GM12875 (cell line): Measurements from ENCODE around the gene BEX1.

Experiments used
- H3K4me3 ChIP-seq: one replicate; pipeline ENCODE4 v1.5.1; 2011; ENCODE audit warnings: low read depth, low read length, control low read depth
- CTCF ChIP-seq: IDR thresholded peaks from 2 replicates; pipeline ENCODE4 v1.5.1; 2011; ENCODE audit warnings: low read depth, mild to moderate bottlenecking, control low read depth, inconsistent platforms, low read length, moderate library complexity, borderline replicate concordance; ENCODE audit not compliant: insufficient read depth

BEX1 gene

GRCh38 chrX:103098488-103098887 is 34.5 kb upstream of the BEX1 start:
- H3K4me3 ChIP-seq: no peak overlapping the region
- no peak for TF ChIP-seq CTCF

GRCh38 chrX:103092942-103093341 is 29.0 kb upstream of the BEX1 start, which contains the start of gene NXF3:
NXF3 (minus strand) TSS chrX:103093143; CDS start chrX:103093023, 120 bp downstream.
- no peak within 1 kb of the TSS for H3K4me3 ChIP-seq
- no peak for TF ChIP-seq CTCF

GRCh38 chrX:103081051-103081450 is 17.1 kb upstream of the BEX1 start:
- no peak overlapping the region for H3K4me3 ChIP-seq
- TF ChIP-seq CTCF: no peak

GRCh38 chrX:103073467-103073866 is 9.5 kb upstream of the BEX1 start:
- no peak overlapping the region for H3K4me3 ChIP-seq
- TF ChIP-seq CTCF: no peak

GRCh38 chrX:103066606-103067005 is 2.6 kb upstream of the BEX1 start:
- H3K4me3 ChIP-seq: no peak overlapping the region
- TF ChIP-seq CTCF: no peak

GRCh38 chrX:103063191-103063845 is 653 bp downstream of the BEX1 start:
- no peak overlapping the region for H3K4me3 ChIP-seq
- TF ChIP-seq CTCF: no peak

- no peak overlapping the region for H3K4me3 ChIP-seq
- no peak for TF ChIP-seq CTCF
Measured at GRCh38 chrX:103061486-103061885, 2.5 kb downstream of the BEX1 start.
